GM03348 (cell line): ENCODE measurements around the gene TMEM139.
"Not testable (repeated sequence)": the region's sequence is repeated elsewhere in the genome, so short reads cannot be mapped to it uniquely, and the experiment has no call there.

Experiments used
- DNase-seq: peaks from one replicate; pipeline ENCODE4 v3.0.0; 2012; ENCODE audit warnings: low spot score

The TMEM139 gene

DNA sequence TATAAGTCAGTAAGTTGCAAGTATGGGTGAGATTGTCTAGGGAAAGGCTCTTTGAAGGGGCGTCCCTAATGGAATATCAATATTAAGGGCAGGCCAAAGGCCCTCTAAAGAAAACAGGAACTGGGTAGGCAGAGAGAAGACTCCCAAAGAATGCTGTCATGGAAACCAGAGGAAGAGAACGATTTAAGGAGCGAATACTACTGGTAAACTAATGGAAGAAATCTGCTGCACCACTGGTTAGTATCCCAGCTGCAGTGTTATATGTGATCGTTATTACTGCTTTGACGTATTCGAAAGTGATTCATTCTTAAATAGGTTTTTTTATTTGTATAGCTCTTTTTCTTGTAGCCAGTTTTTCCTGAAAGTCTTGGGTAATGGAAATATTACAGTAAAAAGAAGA lies 4.7 kb downstream of the TMEM139 start:
- no peak for DNase-seq

DNA sequence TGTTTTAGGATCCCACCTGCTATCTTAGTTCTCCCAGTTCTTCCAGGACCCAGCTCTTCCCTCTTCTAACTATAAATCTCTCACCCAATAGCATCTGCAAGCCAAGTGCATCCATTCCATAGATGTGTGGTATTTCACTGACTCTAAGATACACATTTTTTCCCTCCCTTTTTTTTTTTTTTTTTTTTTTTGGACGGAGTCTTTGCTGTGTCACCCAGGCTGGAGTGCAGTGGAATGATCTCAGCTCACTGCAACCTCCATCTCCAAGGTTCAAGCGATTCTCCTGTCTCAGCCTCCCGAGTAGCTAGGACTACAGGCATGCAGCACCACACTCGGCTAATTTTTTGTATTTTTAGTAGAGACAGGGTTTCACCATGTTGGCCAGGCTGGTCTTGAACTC lies 5.1 kb downstream of the TMEM139 start:
- DNase-seq: not testable (repeated sequence)

DNA sequence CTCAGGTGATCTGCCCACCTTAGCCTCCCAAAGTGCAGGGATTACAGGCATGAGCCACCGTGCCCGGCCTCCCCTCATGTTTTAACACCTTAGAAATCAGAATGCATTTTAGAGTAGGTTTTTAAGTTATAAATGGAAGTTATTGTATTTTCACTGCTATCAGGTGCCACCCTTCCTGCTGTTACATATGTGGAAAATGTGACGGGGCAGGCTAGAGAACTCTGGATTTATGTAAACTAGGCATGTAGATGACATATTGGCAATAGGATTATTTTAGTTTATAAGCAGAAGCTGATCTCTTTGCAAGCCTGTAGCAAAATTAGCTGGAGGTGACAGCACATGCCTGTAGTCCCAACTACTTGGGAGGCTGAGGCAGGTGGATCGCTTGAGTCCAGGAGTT lies 5.5 kb downstream of the TMEM139 start:
- no peak for DNase-seq

DNA sequence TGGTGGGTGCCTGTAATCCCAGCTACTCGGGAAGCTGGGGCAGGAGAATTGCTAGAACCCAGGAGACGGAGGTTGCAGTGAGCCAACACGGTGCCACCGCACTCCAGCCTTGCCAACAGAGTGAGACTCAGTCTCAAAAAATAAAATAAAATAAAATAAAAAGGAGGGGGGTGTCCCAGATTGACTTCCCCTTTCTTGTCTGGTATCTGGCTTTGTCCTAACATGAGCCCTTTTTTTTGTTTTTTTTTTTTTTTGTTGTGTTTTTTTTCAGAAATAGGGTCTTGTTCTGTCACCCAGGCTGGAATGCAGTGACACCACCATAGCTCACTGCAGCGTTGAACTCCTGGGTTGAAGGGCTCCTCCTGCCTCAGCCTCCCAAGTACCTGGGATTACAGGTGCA lies 8.1 kb downstream of the TMEM139 start:
- DNase-seq: no peak

DNA sequence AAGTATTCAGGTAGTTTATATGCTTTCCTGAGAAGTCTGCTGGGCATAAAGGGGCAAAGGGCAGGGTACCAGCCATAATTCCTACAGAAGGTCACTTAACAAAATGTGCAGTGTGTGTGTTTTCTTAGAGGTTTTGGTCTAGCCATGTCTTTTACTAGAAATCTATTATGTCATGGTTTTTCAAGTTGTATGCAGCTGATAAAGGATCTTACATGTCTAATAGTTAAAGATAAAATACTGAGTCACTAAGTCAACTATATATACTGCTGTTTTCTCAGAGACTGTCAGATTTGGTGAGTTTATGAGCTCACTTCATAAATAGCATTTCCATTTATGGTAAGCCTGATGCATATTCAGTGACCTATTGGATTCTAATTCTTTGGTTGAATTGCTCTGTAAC lies 11.1 kb downstream of the TMEM139 start:
- DNase-seq: no peak

DNA sequence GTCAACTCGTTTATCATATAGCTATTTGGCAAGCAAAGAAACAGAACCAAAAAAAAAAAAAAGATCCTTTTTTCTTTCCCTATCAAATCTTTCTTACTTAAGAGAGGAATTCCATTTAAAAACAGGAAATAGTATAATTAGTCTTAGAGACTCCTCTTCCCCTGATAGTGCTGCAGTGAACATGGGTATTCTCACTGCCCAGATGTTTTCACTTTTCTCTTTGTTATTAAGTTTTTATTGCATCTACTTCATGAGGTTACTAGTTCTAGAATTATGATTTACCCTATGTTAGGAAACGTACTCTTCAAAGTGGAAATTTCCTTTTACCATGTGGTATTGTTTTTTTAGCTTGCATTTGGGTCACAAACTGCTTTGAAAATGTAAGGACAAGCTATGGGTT lies 11.9 kb downstream of the TMEM139 start:
- DNase-seq: no peak

DNA sequence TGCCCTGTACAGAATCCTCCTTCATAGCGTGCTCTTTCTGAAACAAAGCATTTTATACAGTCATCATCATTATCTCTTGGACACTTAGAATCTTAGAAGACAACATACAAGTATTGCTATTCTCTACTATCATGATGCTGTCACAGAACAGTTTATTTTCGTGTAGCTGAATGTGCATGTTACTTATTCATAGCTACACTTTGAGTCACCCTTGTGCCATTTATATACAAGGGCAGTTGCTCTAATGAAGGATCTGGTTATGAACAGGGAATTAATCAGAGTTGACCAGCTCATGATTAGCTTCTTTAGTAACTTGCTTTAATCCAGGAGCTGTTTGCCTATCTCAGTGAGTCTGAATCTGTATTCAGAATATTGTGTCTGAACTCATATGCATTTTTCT lies 14.6 kb downstream of the TMEM139 start:
- no peak for DNase-seq

DNA sequence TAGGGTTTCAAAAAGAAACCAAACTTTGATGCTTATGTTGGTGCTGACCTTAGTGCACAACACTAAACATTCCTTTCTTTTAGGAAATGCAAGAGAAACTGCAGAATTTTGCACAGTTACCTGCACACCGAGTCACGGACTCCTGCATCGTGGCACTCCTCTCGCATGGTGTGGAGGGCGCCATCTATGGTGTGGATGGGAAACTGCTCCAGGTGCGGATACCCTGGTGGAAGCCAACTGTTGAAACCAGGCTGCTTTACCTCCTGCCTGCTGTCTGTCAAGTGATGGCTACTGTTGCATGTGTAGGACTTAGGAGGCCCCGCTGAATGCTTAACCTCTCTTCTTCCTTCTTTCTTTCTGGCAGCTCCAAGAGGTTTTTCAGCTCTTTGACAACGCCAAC lies 15.1 kb downstream of the TMEM139 start:
- no peak for DNase-seq

DNA sequence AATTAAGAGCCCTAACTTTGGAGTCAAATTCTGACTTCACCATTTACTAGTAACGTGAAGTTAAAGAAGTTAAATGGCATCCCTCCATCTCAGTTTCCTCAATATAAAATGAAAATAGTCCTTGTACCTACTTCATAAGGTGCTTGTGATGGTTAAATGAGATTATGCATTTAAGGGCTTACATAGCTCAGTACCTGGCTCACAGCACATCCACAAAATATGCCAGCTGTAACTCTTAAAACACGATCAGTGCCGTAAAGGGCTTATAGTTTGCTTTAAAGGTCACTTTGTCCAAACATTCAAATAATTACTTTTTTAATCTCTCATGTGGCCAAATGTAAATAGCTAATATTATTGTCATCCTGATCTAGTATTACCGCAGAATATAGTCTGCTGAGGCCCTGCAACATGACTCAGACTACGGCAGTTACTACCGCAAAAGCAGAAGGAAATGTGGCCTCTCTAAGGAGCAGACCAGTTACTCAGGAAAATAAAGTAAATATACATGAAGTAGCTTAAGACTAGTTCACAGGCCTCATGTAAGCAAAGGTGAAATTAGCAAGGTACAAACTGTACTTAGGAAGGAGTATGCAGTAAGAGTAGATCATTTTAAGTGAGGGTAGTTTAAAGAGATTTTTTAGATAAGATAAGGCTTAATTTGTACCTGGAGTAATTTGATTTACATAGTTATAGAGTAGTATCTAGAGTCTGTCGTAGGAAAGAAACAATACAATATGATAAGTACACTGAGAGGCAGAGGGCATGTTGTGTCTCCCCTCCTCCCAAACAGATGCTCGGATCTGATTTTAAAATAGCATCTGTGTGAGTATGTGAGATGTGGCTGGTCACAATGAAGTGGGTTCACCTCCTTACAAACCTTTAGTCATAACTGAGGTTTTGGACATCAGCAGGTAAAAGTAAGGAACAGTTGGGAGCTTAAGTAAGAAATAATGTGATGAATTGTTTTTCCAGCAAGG lies 16.5 kb downstream of the TMEM139 start:
- no peak for DNase-seq

DNA sequence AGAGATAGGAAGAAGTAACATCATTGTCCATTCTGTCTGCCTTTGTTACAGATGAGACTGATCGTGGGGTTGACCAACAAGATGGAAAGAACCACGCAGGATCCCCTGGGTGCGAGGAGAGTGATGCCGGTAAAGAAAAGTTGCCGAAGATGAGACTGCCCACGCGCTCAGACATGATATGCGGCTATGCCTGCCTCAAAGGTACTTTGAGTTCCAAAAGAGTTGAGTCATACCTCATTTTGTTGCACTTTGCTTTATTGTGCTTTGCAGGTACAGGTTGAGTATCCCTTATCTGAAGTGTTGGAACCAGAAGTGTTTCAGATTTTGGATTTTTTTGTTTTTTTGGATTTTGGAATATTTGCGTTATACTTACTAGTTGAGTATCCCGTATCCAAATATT lies 19.0 kb downstream of the TMEM139 start:
- DNase-seq: no peak

DNA sequence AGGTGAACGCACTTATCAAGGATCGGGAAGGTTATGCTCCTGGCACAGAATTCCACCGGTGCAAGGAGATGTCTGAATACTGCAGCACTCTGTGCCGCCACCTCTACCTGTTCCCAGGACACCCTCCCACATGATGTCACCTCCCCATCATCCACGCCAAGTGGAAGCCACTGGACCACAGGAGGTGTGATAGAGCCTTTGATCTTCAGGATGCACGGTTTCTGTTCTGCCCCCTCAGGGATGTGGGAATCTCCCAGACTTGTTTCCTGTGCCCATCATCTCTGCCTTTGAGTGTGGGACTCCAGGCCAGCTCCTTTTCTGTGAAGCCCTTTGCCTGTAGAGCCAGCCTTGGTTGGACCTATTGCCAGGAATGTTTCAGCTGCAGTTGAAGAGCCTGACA lies 20.2 kb downstream of the TMEM139 start:
- no peak for DNase-seq

DNA sequence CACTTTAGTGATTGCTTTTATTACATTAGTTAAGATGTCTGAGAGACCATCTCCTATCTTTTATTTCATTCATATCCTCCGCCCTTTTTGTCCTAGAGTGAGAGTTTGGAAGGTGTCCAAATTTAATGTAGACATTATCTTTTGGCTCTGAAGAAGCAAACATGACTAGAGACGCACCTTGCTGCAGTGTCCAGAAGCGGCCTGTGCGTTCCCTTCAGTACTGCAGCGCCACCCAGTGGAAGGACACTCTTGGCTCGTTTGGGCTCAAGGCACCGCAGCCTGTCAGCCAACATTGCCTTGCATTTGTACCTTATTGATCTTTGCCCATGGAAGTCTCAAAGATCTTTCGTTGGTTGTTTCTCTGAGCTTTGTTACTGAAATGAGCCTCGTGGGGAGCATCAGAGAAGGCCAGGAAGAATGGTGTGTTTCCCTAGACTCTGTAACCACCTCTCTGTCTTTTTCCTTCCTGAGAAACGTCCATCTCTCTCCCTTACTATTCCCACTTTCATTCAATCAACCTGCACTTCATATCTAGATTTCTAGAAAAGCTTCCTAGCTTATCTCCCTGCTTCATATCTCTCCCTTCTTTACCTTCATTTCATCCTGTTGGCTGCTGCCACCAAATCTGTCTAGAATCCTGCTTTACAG lies 20.8 kb downstream of the TMEM139 start:
- DNase-seq: peak; percentile 27

DNA sequence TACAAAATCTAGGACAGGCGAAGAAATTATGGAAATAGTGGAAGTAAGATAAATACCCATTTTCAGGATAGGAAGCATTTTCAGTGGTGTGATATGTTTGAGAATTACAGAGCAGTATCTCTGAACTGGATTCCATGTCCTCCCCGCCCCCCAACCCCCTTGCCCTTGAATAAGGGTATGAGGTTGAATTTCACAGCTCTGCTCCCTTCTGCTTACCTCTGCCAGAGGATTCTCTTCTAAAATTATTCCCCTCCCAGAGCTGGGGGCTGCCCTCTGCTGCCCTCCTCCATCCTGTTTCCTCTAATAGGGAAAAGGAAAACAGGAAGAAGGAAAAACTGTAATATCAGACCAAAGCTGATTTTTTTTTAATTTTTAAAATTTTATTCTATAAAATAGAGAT lies 23.9 kb downstream of the TMEM139 start:
- DNase-seq: no peak

DNA sequence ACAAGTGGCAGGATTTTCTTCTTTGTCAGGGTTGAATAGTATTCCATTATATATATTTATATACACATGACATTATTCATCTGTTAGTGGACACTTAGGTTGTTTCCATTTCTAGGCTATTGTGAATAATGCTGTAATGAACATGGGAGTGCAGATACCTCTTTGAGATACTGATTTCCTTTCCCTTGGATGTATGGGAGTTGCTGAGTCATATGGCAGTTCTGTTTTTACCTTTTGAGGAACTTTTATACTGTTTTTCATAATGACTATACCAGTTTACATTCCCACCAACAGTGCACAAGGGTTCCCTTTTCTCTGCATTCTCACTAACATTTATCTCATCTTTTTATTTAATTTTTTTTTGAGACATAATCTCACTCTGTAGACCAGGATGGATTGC lies 29.4 kb downstream of the TMEM139 start:
- DNase-seq: no peak

DNA sequence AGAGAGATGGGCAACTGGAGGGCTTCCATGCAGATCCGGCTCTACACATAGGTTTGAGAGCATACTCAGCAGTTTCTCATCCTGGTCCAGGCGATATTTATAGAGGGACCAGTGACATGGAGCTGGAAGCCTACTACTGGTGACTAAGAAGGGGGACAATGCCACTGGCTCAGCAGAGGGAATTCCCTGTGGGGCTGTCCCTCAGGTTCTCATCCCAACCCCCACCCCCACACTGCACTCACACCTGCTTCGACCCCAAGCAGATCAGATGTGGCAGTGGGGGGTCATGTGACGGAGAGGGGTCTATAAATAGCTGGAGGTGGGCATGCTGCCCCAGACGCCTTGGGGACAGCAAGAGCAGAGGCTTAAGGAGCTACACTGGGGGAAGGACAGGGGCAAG lies 31.0 kb downstream of the TMEM139 start, which contains the start of gene CLCN1:
Gene CLCN1, plus strand, starts transcription at position 336 of the 400 bp plus-strand sequence. CDS start 102 bp downstream, outside the sequence.
- DNase-seq: no peak

DNA sequence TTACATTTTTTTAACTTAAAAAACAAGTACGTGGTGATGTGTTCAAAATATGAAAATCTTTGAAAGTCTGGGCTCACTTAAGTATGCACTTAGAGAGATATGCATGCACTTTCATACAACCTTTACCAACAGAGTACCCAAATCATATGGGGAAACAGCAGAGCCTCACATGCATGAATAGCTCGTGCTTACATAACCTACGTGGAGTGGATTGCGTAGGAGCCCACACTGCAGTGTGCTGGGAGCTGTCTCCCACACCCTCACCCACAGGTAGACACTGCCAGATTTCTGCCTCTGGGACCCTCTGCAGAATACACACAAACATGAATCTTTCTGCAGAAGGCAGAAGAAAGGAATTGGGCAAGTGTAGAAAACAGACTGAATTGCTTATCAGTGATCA lies 31.7 kb downstream of the TMEM139 start:
- DNase-seq: no peak

DNA sequence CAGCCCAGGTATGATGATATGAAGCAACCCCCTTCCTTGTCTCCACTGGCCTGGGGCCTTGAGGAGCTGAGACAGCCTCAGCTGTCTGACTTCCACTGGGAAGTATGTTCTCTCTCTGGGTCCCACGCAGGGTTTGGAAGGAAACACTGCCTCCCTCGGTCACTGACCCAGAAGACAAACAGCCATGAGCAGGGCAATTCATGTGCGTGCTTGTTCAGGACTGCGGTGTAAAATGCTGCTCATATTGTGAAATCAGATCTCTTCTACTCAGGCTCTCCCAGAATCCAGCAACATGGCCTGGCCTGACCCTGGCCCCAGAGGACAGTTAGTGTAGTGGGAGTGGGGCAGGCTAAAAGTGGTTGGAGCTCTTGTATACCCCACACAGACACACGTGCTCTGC lies 33.9 kb downstream of the TMEM139 start:
- DNase-seq: no peak

DNA sequence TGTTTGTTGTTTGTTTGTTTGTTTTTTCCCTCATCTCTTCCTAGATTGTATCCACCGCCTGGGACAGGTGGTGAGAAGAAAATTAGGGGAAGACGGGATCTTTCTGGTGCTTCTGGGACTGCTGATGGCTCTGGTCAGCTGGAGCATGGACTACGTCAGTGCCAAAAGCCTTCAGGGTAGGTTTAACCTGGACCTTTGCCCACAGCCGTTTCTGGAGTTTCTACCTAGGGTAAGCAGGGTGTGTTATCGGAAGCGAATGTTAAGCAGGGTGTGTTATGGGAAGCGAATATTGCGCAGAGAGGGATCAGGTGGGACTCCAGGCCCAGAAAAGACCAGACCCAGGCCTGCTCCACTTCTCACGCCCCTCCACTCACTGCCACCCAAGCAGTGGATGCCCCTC lies 35.9 kb downstream of the TMEM139 start:
- no peak for DNase-seq

DNA sequence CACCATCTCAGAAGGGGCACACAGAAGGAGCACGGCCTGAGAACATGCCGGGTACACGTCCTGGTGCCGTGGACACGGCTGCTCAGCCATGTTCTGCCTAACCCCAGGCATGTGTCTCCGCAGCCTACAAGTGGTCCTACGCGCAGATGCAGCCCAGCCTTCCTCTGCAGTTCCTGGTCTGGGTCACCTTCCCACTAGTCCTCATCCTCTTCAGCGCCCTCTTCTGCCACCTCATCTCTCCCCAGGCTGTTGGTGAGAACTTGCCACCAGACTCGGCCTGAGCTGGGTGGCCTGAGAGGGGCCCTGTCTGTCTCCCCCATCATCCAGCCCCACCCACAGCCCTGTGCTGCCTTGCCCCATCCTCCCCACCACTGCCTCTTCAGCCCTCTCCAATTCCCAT lies 36.5 kb downstream of the TMEM139 start:
- DNase-seq: no peak

DNA sequence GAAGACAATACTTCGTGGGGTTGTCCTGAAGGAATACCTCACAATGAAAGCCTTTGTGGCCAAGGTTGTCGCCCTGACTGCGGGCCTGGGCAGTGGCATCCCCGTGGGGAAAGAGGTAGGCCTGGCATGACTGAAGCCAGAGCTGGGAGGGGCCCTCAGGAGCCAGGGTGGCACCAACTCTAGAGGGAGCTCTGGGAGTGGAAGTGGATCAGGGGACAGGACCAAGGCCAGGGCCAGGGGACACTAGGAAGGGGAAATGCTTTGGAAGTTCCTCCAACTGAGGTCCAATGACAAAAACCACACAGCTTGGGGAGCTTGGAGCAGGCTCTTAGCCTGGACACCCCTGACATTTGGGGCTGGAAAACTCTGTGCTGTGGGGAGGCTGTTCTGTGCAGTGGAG lies 37.0 kb downstream of the TMEM139 start:
- DNase-seq: peak; percentile 43

DNA sequence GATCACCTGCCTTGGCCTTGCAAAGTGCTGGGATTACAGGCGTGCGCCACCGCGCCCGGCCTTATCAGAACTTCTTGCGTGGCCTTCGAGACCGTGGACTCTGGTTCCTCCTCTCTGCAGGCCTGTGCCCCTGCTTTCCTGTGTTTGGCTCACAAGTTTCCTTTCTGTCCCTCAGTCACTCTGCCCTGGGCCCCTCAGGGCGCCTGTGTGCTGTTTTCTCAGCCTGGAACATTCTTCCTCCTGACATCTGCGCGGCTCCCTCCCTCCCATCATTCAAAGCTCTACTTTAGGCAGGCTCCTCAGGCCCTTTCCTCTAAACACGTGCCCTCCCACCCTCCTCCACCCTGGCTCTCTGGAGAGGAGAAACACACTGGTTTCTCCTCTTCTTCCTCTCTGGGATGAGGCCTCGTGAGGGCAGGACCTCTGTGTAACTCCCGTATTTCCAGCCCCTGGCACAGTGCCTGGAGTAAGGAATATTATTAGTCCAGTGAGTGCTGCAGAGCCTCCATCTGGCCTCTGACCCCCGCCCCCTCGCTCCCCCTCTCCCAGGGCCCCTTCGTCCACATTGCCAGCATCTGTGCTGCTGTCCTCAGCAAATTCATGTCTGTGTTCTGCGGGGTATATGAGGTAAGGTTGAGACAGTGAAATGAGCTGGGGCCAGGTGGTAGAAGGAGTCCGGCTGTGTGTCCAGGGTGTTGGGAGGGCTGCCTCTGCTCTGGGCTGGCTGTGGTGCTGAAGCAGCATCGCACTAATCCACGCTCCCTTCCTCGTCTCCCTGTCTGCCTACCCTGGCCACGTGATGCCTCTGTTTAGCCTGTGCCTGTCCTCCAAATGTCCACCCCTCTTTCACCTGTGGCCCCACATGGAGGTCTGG lies 38.2 kb downstream of the TMEM139 start:
- no peak for DNase-seq

DNA sequence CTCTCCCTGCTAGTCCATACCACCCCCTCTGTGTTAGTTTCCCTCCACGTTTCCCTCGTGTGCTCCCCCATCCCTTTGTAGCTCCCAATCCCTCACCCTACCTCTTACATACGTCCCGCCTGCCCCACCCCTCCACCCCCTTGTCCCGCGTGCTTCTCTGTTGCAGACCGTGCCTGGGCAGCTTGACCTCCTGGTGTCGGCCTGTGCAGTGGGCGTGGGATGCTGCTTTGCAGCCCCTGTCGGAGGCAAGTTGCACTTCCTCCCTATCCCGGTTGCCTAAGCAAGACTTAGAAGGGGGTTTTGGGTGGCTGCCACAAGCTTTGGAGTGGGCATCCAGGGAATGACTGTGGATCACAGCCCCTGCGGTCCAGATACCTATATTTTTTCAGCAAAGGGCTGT lies 38.9 kb downstream of the TMEM139 start:
- no peak for DNase-seq
